ENCODE measurements around the gene HRH2.
"Not testable (repeated sequence)": the region's sequence is repeated elsewhere in the genome, so short reads cannot be mapped to it uniquely, and the experiment has no call there.

The HRH2 gene

GRCh38 chr5:175738602-175739133, 80.8 kb downstream of the HRH2 start:
- no peak for DNase-seq (ENCODE audit: low read depth, low spot score)

GRCh38 chr5:175740014-175740413, 82.1 kb downstream of the HRH2 start:
- DNase-seq (ENCODE audit: low read depth, low spot score), result no peak

- DNase-seq (ENCODE audit: low read depth, low spot score), result no peak
These were observed 83.7 kb downstream of the HRH2 start for GRCh38 chr5:175741556-175741955.

- no peak for DNase-seq (ENCODE audit: low read depth, low spot score)
These were observed 84.6 kb downstream of the HRH2 start for GRCh38 chr5:175742290-175742994.

- DNase-seq (ENCODE audit: low read depth, low spot score), result no peak
These were observed 85.9 kb downstream of the HRH2 start for GRCh38 chr5:175743676-175744210.

GRCh38 chr5:175745210-175745609, 87.3 kb downstream of the HRH2 start:
- no peak for DNase-seq (ENCODE audit: low read depth, low spot score)

GRCh38 chr5:175746851-175747250, 89.0 kb downstream of the HRH2 start:
- DNase-seq (ENCODE audit: low read depth, low spot score), result no peak

GRCh38 chr5:175747539-175748060, 89.7 kb downstream of the HRH2 start:
- DNase-seq (ENCODE audit: low read depth, low spot score), result no peak

GRCh38 chr5:175748650-175749049, 90.8 kb downstream of the HRH2 start:
- DNase-seq (ENCODE audit: low read depth, low spot score), result no peak

GRCh38 chr5:175749591-175749990, 91.7 kb downstream of the HRH2 start:
- no peak for DNase-seq (ENCODE audit: low read depth, low spot score)

- no peak for DNase-seq (ENCODE audit: low read depth, low spot score)
These were observed 92.7 kb downstream of the HRH2 start for GRCh38 chr5:175750511-175750931.

- DNase-seq (ENCODE audit: low read depth, low spot score), result no peak
These were observed 93.5 kb downstream of the HRH2 start for GRCh38 chr5:175751369-175751768.

- DNase-seq (ENCODE audit: low read depth, low spot score), result no peak
These were observed 95.1 kb downstream of the HRH2 start for GRCh38 chr5:175752826-175753535.

GRCh38 chr5:175753536-175754402, 95.9 kb downstream of the HRH2 start:
- no peak for DNase-seq (ENCODE audit: low read depth, low spot score)

- not testable (repeated sequence) for DNase-seq (ENCODE audit: low read depth, low spot score)
These were observed 102.1 kb downstream of the HRH2 start for GRCh38 chr5:175759991-175760390.

Measured in brain pericyte (primary cell).